Muscle of arm (tissue), 12 donors: ENCODE results near the gene MALAT1. TPM values are rescaled to one million over a fixed set of nuclear protein-coding genes. Genes with fewer than 3 reads are reported as not detected.
A peak's percentile ranks its signal among the peaks of the same experiment; 100 is the strongest.

Experiments used
- DNase-seq: peaks from one replicate; pipeline ENCODE4 v3.0.0-alpha.2; 2013
- polyA plus RNA-seq, 12 donors: library from polyadenylated mRNA; unstranded; fragments of 120-200 nt; gene quantifications; one replicate each; pipeline ENCODE4 v1.2.1, GENCODE V29; 2013; ENCODE audit not compliant: insufficient read length in 12 of 12

Gene MALAT1
- polyA plus RNA-seq, 12 donors: 102 to 554 (median 247) TPM

- peak; percentile 94 for DNase-seq
These were observed 21.5 kb upstream of the MALAT1 start for GRCh38 chr11:65477149-65477965.

GRCh38 chr11:65478388-65479183 is 20.3 kb upstream of the MALAT1 start:
- no peak for DNase-seq

GRCh38 chr11:65479184-65480145 is 19.4 kb upstream of the MALAT1 start:
- DNase-seq: peak; percentile 84

- DNase-seq: no peak
These were observed 16.5 kb upstream of the MALAT1 start for GRCh38 chr11:65482306-65482850.

GRCh38 chr11:65485920-65486219 is 13.0 kb upstream of the MALAT1 start:
- DNase-seq: no peak

- DNase-seq: no peak
These were observed 12.0 kb upstream of the MALAT1 start for GRCh38 chr11:65486570-65487466.

- peak; percentile 100 for DNase-seq
These were observed 11.2 kb upstream of the MALAT1 start for GRCh38 chr11:65487467-65488272.

- no peak for DNase-seq
These were observed 10.4 kb upstream of the MALAT1 start for GRCh38 chr11:65488273-65489034.

GRCh38 chr11:65489035-65489705 is 9.7 kb upstream of the MALAT1 start:
- peak; percentile 86 for DNase-seq

- peak; percentile 70 for DNase-seq
These were observed 9.0 kb upstream of the MALAT1 start for GRCh38 chr11:65489706-65490320.

- DNase-seq: no peak
These were observed 7.7 kb upstream of the MALAT1 start for GRCh38 chr11:65491163-65491465.

- peak; percentile 45 for DNase-seq
These were observed 7.0 kb upstream of the MALAT1 start for GRCh38 chr11:65491614-65492386.

- no peak for DNase-seq
These were observed 6.5 kb upstream of the MALAT1 start for GRCh38 chr11:65492387-65492636.

GRCh38 chr11:65492637-65493366 is 6.0 kb upstream of the MALAT1 start:
- peak; percentile 87 for DNase-seq

- peak; percentile 38 for DNase-seq
These were observed 5.3 kb upstream of the MALAT1 start for GRCh38 chr11:65493367-65494176.
